Nephron (organoid): ENCODE measurements around the gene NCOR2.

Source experiments
- H3K27ac Mint-ChIP-seq, 3 experiments: 2 replicates each; pipeline ENCODE4 v1.8.0; 2020; ENCODE audit warnings: mixed read lengths in 3 of 3, mild to moderate bottlenecking in 2 of 3, moderate library complexity in 1 of 3
- H3K27me3 Mint-ChIP-seq: 2 replicates; pipeline ENCODE4 v1.8.0; 2021; ENCODE audit warnings: low read depth, mild to moderate bottlenecking, moderate library complexity, mixed read lengths
- H3K36me3 Mint-ChIP-seq: 2 replicates; pipeline ENCODE4 v1.8.0; 2020; ENCODE audit warnings: low read depth, mixed read lengths
- H3K4me1 Mint-ChIP-seq: 2 replicates; pipeline ENCODE4 v1.8.0; 2020; ENCODE audit warnings: mixed read lengths
- H3K4me3 Mint-ChIP-seq, 3 experiments: 2 replicates each; pipeline ENCODE4 v1.8.0; 2020; ENCODE audit warnings: mild to moderate bottlenecking in 3 of 3, mixed read lengths in 3 of 3, moderate library complexity in 2 of 3
- H3K9me3 Mint-ChIP-seq: 2 replicates; pipeline ENCODE4 v1.8.0; 2020; ENCODE audit warnings: mixed read lengths
- TF ChIP-seq, protein P1 (sequence below), 3 experiments: fragments of 200-600 bp; sonication (generic); IDR thresholded peaks; one replicate each; pipeline ENCODE4 v1.5.0; 2021; ENCODE audit warnings: antibody characterized with exemption in 3 of 3; ENCODE audit not compliant: unreplicated experiment in 3 of 3

NCOR2 gene

GRCh38 chr12:124558313-124558712 is 9.1 kb downstream of the NCOR2 start:
- Mint-ChIP-seq H3K36me3 (peaks cover 4% of the 10 kb centered on the region), H3K27me3 (no peaks in the 10 kb centered on the region), H3K4me1 (peaks cover 43% of the 10 kb centered on the region), H3K27ac (no peak overlapping the region), H3K9me3 (no peaks in the 10 kb centered on the region), H3K4me3 (no peak overlapping the region)
- TF ChIP-seq, protein P1, sequence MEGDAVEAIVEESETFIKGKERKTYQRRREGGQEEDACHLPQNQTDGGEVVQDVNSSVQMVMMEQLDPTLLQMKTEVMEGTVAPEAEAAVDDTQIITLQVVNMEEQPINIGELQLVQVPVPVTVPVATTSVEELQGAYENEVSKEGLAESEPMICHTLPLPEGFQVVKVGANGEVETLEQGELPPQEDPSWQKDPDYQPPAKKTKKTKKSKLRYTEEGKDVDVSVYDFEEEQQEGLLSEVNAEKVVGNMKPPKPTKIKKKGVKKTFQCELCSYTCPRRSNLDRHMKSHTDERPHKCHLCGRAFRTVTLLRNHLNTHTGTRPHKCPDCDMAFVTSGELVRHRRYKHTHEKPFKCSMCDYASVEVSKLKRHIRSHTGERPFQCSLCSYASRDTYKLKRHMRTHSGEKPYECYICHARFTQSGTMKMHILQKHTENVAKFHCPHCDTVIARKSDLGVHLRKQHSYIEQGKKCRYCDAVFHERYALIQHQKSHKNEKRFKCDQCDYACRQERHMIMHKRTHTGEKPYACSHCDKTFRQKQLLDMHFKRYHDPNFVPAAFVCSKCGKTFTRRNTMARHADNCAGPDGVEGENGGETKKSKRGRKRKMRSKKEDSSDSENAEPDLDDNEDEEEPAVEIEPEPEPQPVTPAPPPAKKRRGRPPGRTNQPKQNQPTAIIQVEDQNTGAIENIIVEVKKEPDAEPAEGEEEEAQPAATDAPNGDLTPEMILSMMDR (IDR thresholded peaks at IDR 0.05; ENCODE audit: unreplicated experiment in 3 of 3), result no peak

- no peaks in the 10 kb centered on the region for H3K9me3 Mint-ChIP-seq
- H3K4me1 Mint-ChIP-seq, result peaks cover 46% of the 10 kb centered on the region
- H3K4me3 Mint-ChIP-seq, result no peak overlapping the region
- no peaks in the 10 kb centered on the region for H3K27me3 Mint-ChIP-seq
- peak overlapping the region; percentile 46 to 74 (median 65) for H3K27ac Mint-ChIP-seq
- TF ChIP-seq, protein P1 (IDR thresholded peaks at IDR 0.05; ENCODE audit: unreplicated experiment in 3 of 3), result no peak
- peaks cover 4% of the 10 kb centered on the region for H3K36me3 Mint-ChIP-seq
Measured at GRCh38 chr12:124557518-124558223, 9.7 kb downstream of the NCOR2 start.

- Mint-ChIP-seq H3K4me3 (no peak overlapping the region), H3K36me3 (peaks cover 4% of the 10 kb centered on the region), H3K27me3 (no peaks in the 10 kb centered on the region), H3K27ac (peak overlapping the region; percentile 46 to 74 (median 65)), H3K9me3 (no peaks in the 10 kb centered on the region), H3K4me1 (peaks cover 47% of the 10 kb centered on the region)
- TF ChIP-seq, protein P1 (IDR thresholded peaks at IDR 0.05; ENCODE audit: unreplicated experiment in 3 of 3), result no peak
Measured at GRCh38 chr12:124556896-124557501, 10.4 kb downstream of the NCOR2 start.

DNA sequence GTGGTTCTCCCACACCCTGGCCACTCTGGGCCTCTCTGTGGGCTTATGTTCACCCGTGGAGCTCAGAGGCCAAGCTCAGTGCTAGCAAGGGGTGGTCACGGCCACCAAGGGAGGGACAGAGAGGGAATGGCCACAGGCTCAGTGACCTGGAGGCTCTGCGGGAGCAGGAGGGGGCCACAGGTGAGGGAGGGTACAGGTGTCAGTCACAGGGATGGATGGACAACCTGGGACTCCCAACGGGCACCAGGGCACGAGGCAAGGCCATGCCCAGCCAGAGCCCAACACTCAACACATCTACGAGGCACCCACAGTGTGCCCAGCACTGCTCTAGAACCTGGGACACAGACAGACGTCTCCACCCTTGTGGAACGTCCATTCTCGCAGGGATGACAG is 11.3 kb downstream of the NCOR2 start:
- Mint-ChIP-seq H3K27ac (no peak overlapping the region), H3K9me3 (no peaks in the 10 kb centered on the region), H3K36me3 (peaks cover 4% of the 10 kb centered on the region), H3K27me3 (no peaks in the 10 kb centered on the region), H3K4me3 (no peak overlapping the region), H3K4me1 (peaks cover 50% of the 10 kb centered on the region)
- TF ChIP-seq, protein P1 (IDR thresholded peaks at IDR 0.05; ENCODE audit: unreplicated experiment in 3 of 3), result no peak

- Mint-ChIP-seq H3K4me1 (peaks cover 50% of the 10 kb centered on the region), H3K9me3 (no peaks in the 10 kb centered on the region), H3K4me3 (no peak overlapping the region), H3K36me3 (peaks cover 4% of the 10 kb centered on the region), H3K27me3 (no peaks in the 10 kb centered on the region), H3K27ac (no peak overlapping the region)
- TF ChIP-seq, protein P1 (IDR thresholded peaks at IDR 0.05; ENCODE audit: unreplicated experiment in 3 of 3), result no peak
Measured at GRCh38 chr12:124555168-124556073, 12.0 kb downstream of the NCOR2 start.
